Keratinocyte (primary cell): ENCODE measurements around the gene SIPA1L3.

Experiments
- EZH2 ChIP-seq: IDR thresholded peaks from one replicate; pipeline ENCODE4 v1.6.1; 2012; ENCODE audit warnings: inconsistent platforms, mild to moderate bottlenecking, low read length, moderate library complexity
- TF ChIP-seq, protein P1 (sequence below), 3 experiments: IDR thresholded peaks in 1 of 3; conservative IDR thresholded peaks in 1 of 3; optimal IDR thresholded peaks in 1 of 3; 2 replicates in 2 of 3; 3 replicates in 1 of 3; pipeline versions ENCODE3 to v1.5.1; 2011; ENCODE audit warnings: low read length in 3 of 3, mild to moderate bottlenecking in 3 of 3, moderate library complexity in 2 of 3, control low read depth in 1 of 3, inconsistent platforms in 1 of 3; ENCODE audit not compliant: insufficient read depth in 2 of 3; ENCODE audit errors: extremely low read depth in 1 of 3

DNA sequence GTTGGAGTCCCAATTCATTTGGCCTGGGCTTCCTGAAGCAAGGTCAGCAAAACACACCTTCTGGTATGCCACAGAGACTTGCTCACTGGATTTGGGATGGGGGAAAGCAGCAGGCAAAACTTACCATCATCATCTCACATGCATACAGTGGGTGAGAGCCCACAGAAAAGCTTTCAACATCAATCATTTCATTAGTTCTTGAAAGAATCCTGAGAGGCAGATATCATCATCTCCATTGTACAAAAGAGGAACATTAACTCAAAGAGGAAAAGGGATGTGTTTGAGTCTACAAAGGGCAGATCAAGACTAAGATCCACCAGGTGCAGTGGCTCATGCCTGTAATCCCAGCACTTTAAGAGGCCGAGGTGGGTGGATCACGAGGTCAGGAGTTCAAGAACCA is 7.0 kb upstream of the SIPA1L3 start:
- TF ChIP-seq, protein P1, sequence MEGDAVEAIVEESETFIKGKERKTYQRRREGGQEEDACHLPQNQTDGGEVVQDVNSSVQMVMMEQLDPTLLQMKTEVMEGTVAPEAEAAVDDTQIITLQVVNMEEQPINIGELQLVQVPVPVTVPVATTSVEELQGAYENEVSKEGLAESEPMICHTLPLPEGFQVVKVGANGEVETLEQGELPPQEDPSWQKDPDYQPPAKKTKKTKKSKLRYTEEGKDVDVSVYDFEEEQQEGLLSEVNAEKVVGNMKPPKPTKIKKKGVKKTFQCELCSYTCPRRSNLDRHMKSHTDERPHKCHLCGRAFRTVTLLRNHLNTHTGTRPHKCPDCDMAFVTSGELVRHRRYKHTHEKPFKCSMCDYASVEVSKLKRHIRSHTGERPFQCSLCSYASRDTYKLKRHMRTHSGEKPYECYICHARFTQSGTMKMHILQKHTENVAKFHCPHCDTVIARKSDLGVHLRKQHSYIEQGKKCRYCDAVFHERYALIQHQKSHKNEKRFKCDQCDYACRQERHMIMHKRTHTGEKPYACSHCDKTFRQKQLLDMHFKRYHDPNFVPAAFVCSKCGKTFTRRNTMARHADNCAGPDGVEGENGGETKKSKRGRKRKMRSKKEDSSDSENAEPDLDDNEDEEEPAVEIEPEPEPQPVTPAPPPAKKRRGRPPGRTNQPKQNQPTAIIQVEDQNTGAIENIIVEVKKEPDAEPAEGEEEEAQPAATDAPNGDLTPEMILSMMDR (optimal IDR thresholded peaks at IDR 0.05 in 1 of 3, IDR thresholded peaks at IDR 0.05 in 1 of 3, conservative IDR thresholded peaks at IDR 0.05 in 1 of 3; ENCODE audit: extremely low read depth in 1 of 3, insufficient read depth in 2 of 3, low read length in 3 of 3): no peak
- TF ChIP-seq EZH2: no peak
